Calu3 (cell line): ENCODE measurements around the gene ARHGEF11. TPM values are rescaled to one million over a fixed set of nuclear protein-coding genes. Genes with fewer than 3 reads are reported as not detected.

Experiments
- BruUV-seq: library from RNA; stranded (reverse); fragments of 400-500 nt; replicated peaks from 2 replicates; lab custom pipeline; 2021; lab: Mats Ljungman, UMichigan
- CTCF ChIA-PET: fragments of 300-600 bp; sonication (Branson Sonifier 250); formaldehyde crosslinking; loops from one replicate; lab custom pipeline; 2022; ENCODE audit warnings: antibody characterized with exemption; lab: Charles Lee
- DNase-seq: peaks from one replicate; pipeline ENCODE4 v3.0.0; 2022
- H3K27ac Mint-ChIP-seq: one replicate; pipeline ENCODE4 v1.8.0; 2022; ENCODE audit warnings: mixed read lengths; ENCODE audit not compliant: unreplicated experiment
- H3K27me3 Mint-ChIP-seq: one replicate; pipeline ENCODE4 v1.8.0; 2022; ENCODE audit warnings: mixed read lengths; ENCODE audit not compliant: unreplicated experiment
- H3K36me3 Mint-ChIP-seq: one replicate; pipeline ENCODE4 v1.8.0; 2022; ENCODE audit warnings: mild to moderate bottlenecking, moderate library complexity, mixed read lengths; ENCODE audit not compliant: insufficient read depth, unreplicated experiment
- H3K4me1 Mint-ChIP-seq: one replicate; pipeline ENCODE4 v1.8.0; 2022; ENCODE audit warnings: mild to moderate bottlenecking, low read depth, mixed read lengths; ENCODE audit not compliant: unreplicated experiment
- H3K4me3 Mint-ChIP-seq: one replicate; pipeline ENCODE4 v1.8.0; 2022; ENCODE audit warnings: mild to moderate bottlenecking, low read depth, moderate library complexity, mixed read lengths; ENCODE audit not compliant: unreplicated experiment
- H3K9me3 Mint-ChIP-seq: one replicate; pipeline ENCODE4 v1.8.0; 2022; ENCODE audit warnings: low read depth, mixed read lengths; ENCODE audit not compliant: unreplicated experiment
- CTCF ChIP-seq: fragments of 200-600 bp; IDR thresholded peaks from one replicate; pipeline ENCODE4 v1.8.0; 2022; ENCODE audit warnings: antibody characterized with exemption; ENCODE audit not compliant: unreplicated experiment
- intact Hi-C: fragments of 100-400 bp; cut with micrococcal nuclease; formaldehyde crosslinking; loops from one replicate; pipeline ENCODE4 v1.10.0; 2022; ENCODE audit not compliant: unreplicated experiment
- total RNA-seq: library from RNA; stranded (reverse); gene quantifications from 2 replicates; pipeline ENCODE4 v1.2.3, GENCODE V29; 2022

ARHGEF11 gene
- total RNA-seq, 1 experiment from 2014 or later = 44.1 TPM

- H3K9me3 Mint-ChIP-seq = no peaks in the 10 kb centered on the region
- no peak overlapping the region for H3K27ac Mint-ChIP-seq
- peaks cover 11% of the 10 kb centered on the region for H3K4me1 Mint-ChIP-seq
- no peak for TF ChIP-seq CTCF
- no peaks in the 10 kb centered on the region for H3K36me3 Mint-ChIP-seq
- DNase-seq = no peak
- BruUV-seq = no TSS peak
- intact Hi-C loops = no loop called here
- CTCF ChIA-PET = no interaction called here
- H3K4me3 Mint-ChIP-seq = no peak overlapping the region
- H3K27me3 Mint-ChIP-seq = no peaks in the 10 kb centered on the region
These were observed 33.7 kb downstream of the ARHGEF11 start for GRCh38 chr1:157011845-157012244.

GRCh38 chr1:157008502-157008901 lies 37.0 kb downstream of the ARHGEF11 start:
- no peak for TF ChIP-seq CTCF
- H3K27ac Mint-ChIP-seq = no peak overlapping the region
- no peaks in the 10 kb centered on the region for H3K36me3 Mint-ChIP-seq
- no peaks in the 10 kb centered on the region for H3K9me3 Mint-ChIP-seq
- no peak for DNase-seq
- no peak overlapping the region for H3K4me3 Mint-ChIP-seq
- H3K4me1 Mint-ChIP-seq = peaks cover 15% of the 10 kb centered on the region
- no peaks in the 10 kb centered on the region for H3K27me3 Mint-ChIP-seq
- BruUV-seq = no TSS peak
- CTCF ChIA-PET = interaction anchor here (0.5 to 0.9 kb wide), 3 partner anchors 12 to 147 kb away, joined by 3 to 4 read pairs (median 4); no protein-coding TSS in a partner anchor
- intact Hi-C loops = no loop called here

- no peak overlapping the region for H3K27ac Mint-ChIP-seq
These were observed 38.2 kb downstream of the ARHGEF11 start for GRCh38 chr1:157007306-157007705.

GRCh38 chr1:157006676-157007075 lies 38.9 kb downstream of the ARHGEF11 start:
- DNase-seq = no peak
- no peak overlapping the region for H3K27ac Mint-ChIP-seq
- no TSS peak for BruUV-seq
- H3K4me1 Mint-ChIP-seq = peaks cover 15% of the 10 kb centered on the region
- H3K36me3 Mint-ChIP-seq = no peaks in the 10 kb centered on the region
- H3K9me3 Mint-ChIP-seq = no peaks in the 10 kb centered on the region
- no peak for TF ChIP-seq CTCF
- intact Hi-C loops = no loop called here
- CTCF ChIA-PET = interaction anchor here (0.9 kb wide), 1 partner anchor 10 kb away, joined by 3 read pairs; no protein-coding TSS in a partner anchor
- no peak overlapping the region for H3K4me3 Mint-ChIP-seq
- H3K27me3 Mint-ChIP-seq = no peaks in the 10 kb centered on the region

More at GRCh38 chr1:157007306-157007705, 38.2 kb downstream of the ARHGEF11 start:
- Mint-ChIP-seq H3K4me3 (no peak overlapping the region), H3K36me3 (no peaks in the 10 kb centered on the region), H3K27me3 (no peaks in the 10 kb centered on the region), H3K4me1 (peaks cover 15% of the 10 kb centered on the region), H3K9me3 (no peaks in the 10 kb centered on the region)
- TF ChIP-seq CTCF = no peak
- no TSS peak for BruUV-seq
- DNase-seq = no peak
- intact Hi-C loops = no loop called here
- CTCF ChIA-PET = interaction anchor here (0.6 kb wide), 1 partner anchor 1085 kb away, joined by 4 read pairs; no protein-coding TSS in a partner anchor
